HepG2 (cell line): ENCODE results near the gene TBC1D1. TPM values are rescaled to one million over a fixed set of nuclear protein-coding genes. Genes with fewer than 3 reads are reported as not detected.

ENCODE experiments used
- DMTF1 ChIP-seq: sonication (generic); formaldehyde crosslinking; IDR thresholded peaks from 2 replicates; pipeline ENCODE4 v1.4.0; 2020; ENCODE audit warnings: mild to moderate bottlenecking, missing genetic modification reagents
- HBP1 ChIP-seq: IDR thresholded peaks from 2 replicates; pipeline ENCODE4 v1.6.1; 2016; ENCODE audit warnings: low read depth, control low read depth
- HMG20B ChIP-seq: conservative IDR thresholded peaks from 2 replicates; pipeline ENCODE4 v1.6.1; 2016; ENCODE audit warnings: missing genetic modification reagents, missing compliant biosample characterization
- JUN ChIP-seq: sonication (generic); formaldehyde crosslinking; IDR thresholded peaks from 2 replicates; pipeline ENCODE4 v1.4.0; 2020; ENCODE audit warnings: mild to moderate bottlenecking, missing genetic modification reagents
- LRRFIP1 ChIP-seq: sonication (generic); formaldehyde crosslinking; conservative IDR thresholded peaks from 2 replicates; pipeline ENCODE4 v1.4.0; 2020; ENCODE audit warnings: missing genetic modification reagents
- MXD1 ChIP-seq: sonication (generic); formaldehyde crosslinking; IDR thresholded peaks from 2 replicates; pipeline ENCODE4 v1.4.0; 2020; ENCODE audit warnings: mild to moderate bottlenecking, missing genetic modification reagents
- NCOA1 ChIP-seq: sonication (generic); formaldehyde crosslinking; IDR thresholded peaks from 2 replicates; pipeline ENCODE4 v1.9.0; 2021; ENCODE audit warnings: missing genetic modification reagents
- PHB2 ChIP-seq: fragments of 450-650 bp; IDR thresholded peaks from 2 replicates; pipeline ENCODE4 v1.6.1; 2018; ENCODE audit not compliant: partially characterized antibody
- SATB2 ChIP-seq: sonication (generic); formaldehyde crosslinking; IDR thresholded peaks from 2 replicates; pipeline ENCODE4 v1.5.0; 2020; ENCODE audit warnings: missing genetic modification reagents
- SUZ12 ChIP-seq: fragments of 150-350 bp; IDR thresholded peaks from 2 replicates; pipeline ENCODE4 v1.6.1; 2014; ENCODE audit warnings: low read depth, low read length
- TERF1 ChIP-seq: sonication (generic); formaldehyde crosslinking; IDR thresholded peaks from 2 replicates; pipeline ENCODE4 v1.8.0; 2022; ENCODE audit warnings: mild to moderate bottlenecking, missing genetic modification reagents, moderate library complexity
- ZNF3 ChIP-seq: IDR thresholded peaks from 2 replicates; pipeline ENCODE4 v1.7.0; 2017; ENCODE audit warnings: inconsistent platforms
- ZNF446 ChIP-seq: sonication (generic); formaldehyde crosslinking; IDR thresholded peaks from 2 replicates; pipeline ENCODE4 v1.5.0; 2020; ENCODE audit warnings: mild to moderate bottlenecking, missing genetic modification reagents
- polyA plus RNA-seq, 8 experiments: library from polyadenylated mRNA; depleted of rRNA in 3 of 8; stranded (reverse) in 7 of 8; unstranded in 1 of 8; fragments of >200 nt; fragmentation: Illumina TruSeq in 4 of 8; extraction: Trizol in 4 of 8; gene quantifications; 2 replicates each; pipeline versions ENCODE4 v1.2.1 to v1.2.3, GENCODE V29; 2011 to 2016; ENCODE audit warnings: low read depth in 4 of 8, missing spikeins in 1 of 8, mixed read lengths in 1 of 8; ENCODE audit not compliant: insufficient read depth in 1 of 8
- total RNA-seq, 5 experiments: library from RNA; depleted of rRNA; stranded (reverse); fragments of >200 nt; fragmentation: Illumina TruSeq; extraction: Trizol; gene quantifications; 2 replicates each; pipeline ENCODE4 v1.2.3, GENCODE V29; 2016; ENCODE audit warnings: low read depth in 1 of 5
- TF ChIP-seq, protein P1 (sequence below): sonication (generic); formaldehyde crosslinking; IDR thresholded peaks from 2 replicates; pipeline ENCODE4 v1.5.0; 2020; ENCODE audit warnings: mild to moderate bottlenecking, missing genetic modification reagents
- TF ChIP-seq, protein P2 (sequence below): sonication (generic); formaldehyde crosslinking; IDR thresholded peaks from 2 replicates; pipeline ENCODE4 v1.9.0; 2022; ENCODE audit warnings: low read depth, missing genetic modification reagents

The TBC1D1 gene
- total and polyA plus RNA-seq, 2 of the 13 experiments (the other 11 are each of a cell fraction or from before 2014, with no cell fraction given) = 37.3 to 62.8 TPM

DNA sequence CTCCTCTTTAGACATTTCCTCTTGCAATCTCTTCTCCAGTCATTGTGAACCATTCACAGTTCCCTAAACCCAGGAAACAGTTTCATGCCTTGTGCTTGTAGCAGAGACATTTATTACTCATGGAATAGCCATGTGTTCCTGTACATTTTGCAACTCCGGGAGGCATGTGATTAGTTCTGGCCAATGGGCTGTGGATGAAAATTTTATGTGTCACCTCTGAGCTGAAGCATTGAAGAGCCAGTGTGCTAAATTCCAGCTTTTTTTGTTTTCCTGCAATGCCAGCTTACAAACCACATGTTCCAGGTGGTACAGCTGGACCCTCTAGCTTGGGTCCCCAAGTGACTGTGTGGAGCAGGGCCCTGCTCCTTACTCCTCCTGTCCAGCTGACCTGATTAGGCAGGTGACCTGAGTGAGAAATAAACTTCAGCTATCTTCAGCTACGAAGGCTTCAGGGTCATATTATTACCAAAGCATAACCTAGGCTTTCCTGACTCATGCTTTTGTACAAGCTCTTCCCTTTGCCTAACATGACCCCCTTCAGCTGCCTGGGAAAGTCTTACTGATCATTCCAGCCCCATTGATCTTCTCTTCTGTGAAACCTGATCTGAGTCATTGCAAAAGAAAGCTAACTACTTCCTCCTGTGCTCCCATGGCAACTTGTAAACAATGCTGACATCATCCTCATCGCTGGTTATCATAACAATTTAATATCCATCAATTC, 269.8 kb downstream of the TBC1D1 start (continued):
- TF ChIP-seq, protein P1, sequence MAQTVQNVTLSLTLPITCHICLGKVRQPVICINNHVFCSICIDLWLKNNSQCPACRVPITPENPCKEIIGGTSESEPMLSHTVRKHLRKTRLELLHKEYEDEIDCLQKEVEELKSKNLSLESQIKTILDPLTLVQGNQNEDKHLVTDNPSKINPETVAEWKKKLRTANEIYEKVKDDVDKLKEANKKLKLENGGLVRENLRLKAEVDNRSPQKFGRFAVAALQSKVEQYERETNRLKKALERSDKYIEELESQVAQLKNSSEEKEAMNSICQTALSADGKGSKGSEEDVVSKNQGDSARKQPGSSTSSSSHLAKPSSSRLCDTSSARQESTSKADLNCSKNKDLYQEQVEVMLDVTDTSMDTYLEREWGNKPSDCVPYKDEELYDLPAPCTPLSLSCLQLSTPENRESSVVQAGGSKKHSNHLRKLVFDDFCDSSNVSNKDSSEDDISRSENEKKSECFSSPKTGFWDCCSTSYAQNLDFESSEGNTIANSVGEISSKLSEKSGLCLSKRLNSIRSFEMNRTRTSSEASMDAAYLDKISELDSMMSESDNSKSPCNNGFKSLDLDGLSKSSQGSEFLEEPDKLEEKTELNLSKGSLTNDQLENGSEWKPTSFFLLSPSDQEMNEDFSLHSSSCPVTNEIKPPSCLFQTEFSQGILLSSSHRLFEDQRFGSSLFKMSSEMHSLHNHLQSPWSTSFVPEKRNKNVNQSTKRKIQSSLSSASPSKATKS (CRISPR knock-in tag) = no peak
- TF ChIP-seq, protein P2, sequence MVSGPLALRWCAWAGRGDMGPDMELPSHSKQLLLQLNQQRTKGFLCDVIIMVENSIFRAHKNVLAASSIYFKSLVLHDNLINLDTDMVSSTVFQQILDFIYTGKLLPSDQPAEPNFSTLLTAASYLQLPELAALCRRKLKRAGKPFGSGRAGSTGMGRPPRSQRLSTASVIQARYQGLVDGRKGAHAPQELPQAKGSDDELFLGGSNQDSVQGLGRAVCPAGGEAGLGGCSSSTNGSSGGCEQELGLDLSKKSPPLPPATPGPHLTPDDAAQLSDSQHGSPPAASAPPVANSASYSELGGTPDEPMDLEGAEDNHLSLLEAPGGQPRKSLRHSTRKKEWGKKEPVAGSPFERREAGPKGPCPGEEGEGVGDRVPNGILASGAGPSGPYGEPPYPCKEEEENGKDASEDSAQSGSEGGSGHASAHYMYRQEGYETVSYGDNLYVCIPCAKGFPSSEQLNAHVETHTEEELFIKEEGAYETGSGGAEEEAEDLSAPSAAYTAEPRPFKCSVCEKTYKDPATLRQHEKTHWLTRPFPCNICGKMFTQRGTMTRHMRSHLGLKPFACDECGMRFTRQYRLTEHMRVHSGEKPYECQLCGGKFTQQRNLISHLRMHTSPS = no peak
- TF ChIP-seq MXD1 (CRISPR knock-in tag) = no peak
- peak; percentile 93 for TF ChIP-seq JUN (CRISPR knock-in tag)
- no peak for TF ChIP-seq DMTF1 (CRISPR knock-in tag)
- no peak for TF ChIP-seq LRRFIP1
- TF ChIP-seq NCOA1 (CRISPR knock-in tag) = peak; percentile 91; the same call in 1 of the 2 replicates
- TF ChIP-seq HBP1 (CRISPR knock-in tag) = peak; percentile 69; the same call in 1 of the 2 replicates
- TF ChIP-seq HMG20B (CRISPR knock-in tag) = peak; percentile 73
- no peak for TF ChIP-seq ZNF3 (CRISPR knock-in tag)
- TF ChIP-seq SATB2 (CRISPR knock-in tag) = no peak
- TF ChIP-seq PHB2 = no peak
- no peak for TF ChIP-seq SUZ12
- TF ChIP-seq ZNF446 (CRISPR knock-in tag) = no peak
- no peak for TF ChIP-seq TERF1 (CRISPR knock-in tag)
